ENCODE data around the gene MEX3C. TPM values are rescaled to one million over a fixed set of nuclear protein-coding genes. Genes with fewer than 3 reads are reported as not detected.

Gene MEX3C
- 10 to 100 TPM in 2 of 6 experiments, 1 to 10 TPM in 4; 8.2 to 13.6 (median 9.6) TPM for total RNA-seq
- long read RNA-seq: 0 reads

GRCh38 chr18:51197661-51198424 lies at the start of gene MEX3C:
Gene MEX3C, minus strand, starts transcription at chr18:51197681. Its CDS starts 361 bp downstream, at chr18:51197320.
- under 1% methylated on average over 24 of the region's 51 CpGs for WGBS (ENCODE audit: insufficient coverage, low coverage, low lambda C conversion rate, missing lambda C conversion rate)
- peak; percentile 85 to 94 (median 88) for ATAC-seq
- no peaks in the 10 kb centered on the region for H3K27me3 ChIP-seq
- TF ChIP-seq CTCF (IDR thresholded peaks at IDR 0.05) (peak in 3 of 4 donors; percentile 48 to 58 (median 53)), POLR2A (IDR thresholded peaks at IDR 0.05) (peak; percentile 82)
- H3K4me1 ChIP-seq: peaks cover 0 to 26% (median 10%) of the 10 kb centered on the region in 4 donors
- no peaks in the 10 kb centered on the region for H3K9me3 ChIP-seq
- peak; percentile 99 to 100 (median 99) for DNase-seq
- no peaks in the 10 kb centered on the region for H3K36me3 ChIP-seq
- H3K4me3 ChIP-seq: peak within 1 kb of the TSS; percentile 62 to 82 (median 80)
- peak within 1 kb of the TSS; percentile 89 to 93 (median 90) for H3K27ac ChIP-seq
- intact Hi-C loops (cut with DNase I): no loop called here

GRCh38 chr18:51241226-51241625 lies 43.7 kb upstream of the MEX3C start:
- ATAC-seq (no peak), DNase-seq (no peak)
- intact Hi-C loops (cut with DNase I): no loop called here
- Histone ChIP-seq H3K36me3 (no peaks in the 10 kb centered on the region), H3K27ac (no peak overlapping the region), H3K4me3 (no peak overlapping the region), H3K4me1 (no peaks in the 10 kb centered on the region), H3K27me3 (no peaks in the 10 kb centered on the region), H3K9me3 (no peaks in the 10 kb centered on the region)
- WGBS (ENCODE audit: insufficient coverage, low coverage, low lambda C conversion rate, missing lambda C conversion rate): 31% methylated on average over 3 of the region's 3 CpGs
- TF ChIP-seq CTCF (IDR thresholded peaks at IDR 0.05) (no peak), POLR2A (IDR thresholded peaks at IDR 0.05) (no peak)

- DNase-seq (no peak), ATAC-seq (peak in 1 of 4 donors; percentile 68)
- H3K4me3 ChIP-seq: no peak overlapping the region
- WGBS (ENCODE audit: insufficient coverage, low coverage, low lambda C conversion rate, missing lambda C conversion rate): 55% methylated on average over 2 of the region's 2 CpGs
- H3K9me3 ChIP-seq: no peaks in the 10 kb centered on the region
- TF ChIP-seq POLR2A (IDR thresholded peaks at IDR 0.05) (no peak), CTCF (IDR thresholded peaks at IDR 0.05) (no peak)
- intact Hi-C loops (cut with DNase I): no loop called here
- H3K36me3 ChIP-seq: no peaks in the 10 kb centered on the region
- H3K27ac ChIP-seq: no peak overlapping the region
- H3K4me1 ChIP-seq: no peaks in the 10 kb centered on the region
- no peaks in the 10 kb centered on the region for H3K27me3 ChIP-seq
These were observed 38.7 kb upstream of the MEX3C start for GRCh38 chr18:51236225-51236624.

- H3K9me3 ChIP-seq: no peaks in the 10 kb centered on the region
- no peaks in the 10 kb centered on the region for H3K36me3 ChIP-seq
- H3K27me3 ChIP-seq: no peaks in the 10 kb centered on the region
- TF ChIP-seq CTCF (IDR thresholded peaks at IDR 0.05): no peak
- TF ChIP-seq POLR2A (IDR thresholded peaks at IDR 0.05): no peak
- WGBS (ENCODE audit: insufficient coverage, low coverage, low lambda C conversion rate, missing lambda C conversion rate): 50% methylated on average over 6 of the region's 6 CpGs
- DNase-seq: no peak
- intact Hi-C loops (cut with DNase I): no loop called here
- H3K4me1 ChIP-seq: no peaks in the 10 kb centered on the region
- no peak overlapping the region for H3K27ac ChIP-seq
- no peak for ATAC-seq
- H3K4me3 ChIP-seq: no peak overlapping the region
These were observed 37.7 kb upstream of the MEX3C start for GRCh38 chr18:51235009-51235789.

Measured in right lobe of liver (tissue), 6 donors.